Measurements from ENCODE around the gene CBLB.

CBLB gene

GRCh38 chr3:105813710-105814109 lies 55.1 kb downstream of the CBLB start:
- DNase-seq: no peak

GRCh38 chr3:105812194-105812586 lies 56.6 kb downstream of the CBLB start:
- DNase-seq: no peak

- DNase-seq: no peak
Measured at GRCh38 chr3:105811518-105812193, 57.2 kb downstream of the CBLB start.

GRCh38 chr3:105809208-105809888 lies 59.5 kb downstream of the CBLB start:
- no peak for DNase-seq

GRCh38 chr3:105807701-105808100 lies 61.1 kb downstream of the CBLB start:
- no peak for DNase-seq

GRCh38 chr3:105807146-105807545 lies 61.7 kb downstream of the CBLB start:
- DNase-seq: no peak

GRCh38 chr3:105806359-105806758 lies 62.5 kb downstream of the CBLB start:
- DNase-seq: peak; percentile 34

GRCh38 chr3:105805404-105805803 lies 63.4 kb downstream of the CBLB start:
- DNase-seq: no peak

- no peak for DNase-seq
Measured at GRCh38 chr3:105802118-105802706, 66.6 kb downstream of the CBLB start.

GRCh38 chr3:105801397-105801796 lies 67.4 kb downstream of the CBLB start:
- no peak for DNase-seq

- no peak for DNase-seq
Measured at GRCh38 chr3:105800320-105800719, 68.5 kb downstream of the CBLB start.

GRCh38 chr3:105799286-105799685 lies 69.5 kb downstream of the CBLB start:
- DNase-seq: no peak

GRCh38 chr3:105798381-105798934 lies 70.4 kb downstream of the CBLB start:
- DNase-seq: no peak

GRCh38 chr3:105793040-105793439 lies 75.8 kb downstream of the CBLB start:
- no peak for DNase-seq

- no peak for DNase-seq
Measured at GRCh38 chr3:105791919-105792786, 76.7 kb downstream of the CBLB start.

- DNase-seq: no peak
Measured at GRCh38 chr3:105791131-105791530, 77.7 kb downstream of the CBLB start.

- no peak for DNase-seq
Measured at GRCh38 chr3:105790534-105790933, 78.3 kb downstream of the CBLB start.

- DNase-seq: no peak
Measured at GRCh38 chr3:105788593-105788992, 80.2 kb downstream of the CBLB start.

GRCh38 chr3:105787453-105787852 lies 81.4 kb downstream of the CBLB start:
- DNase-seq: no peak

GRCh38 chr3:105786990-105787389 lies 81.8 kb downstream of the CBLB start:
- no peak for DNase-seq

GRCh38 chr3:105786241-105786640 lies 82.6 kb downstream of the CBLB start:
- no peak for DNase-seq

- no peak for DNase-seq
Measured at GRCh38 chr3:105785803-105786202, 83.0 kb downstream of the CBLB start.

GRCh38 chr3:105783631-105784030 lies 85.2 kb downstream of the CBLB start:
- DNase-seq: no peak

All from stimulated activated CD4-positive, alpha-beta T cell treated with anti-CD3 and anti-CD28 coated beads, Interleukin-4, amount 100 ng/mL, for 24 hours (primary cell).